Measurements from ENCODE around the gene ULK1.
"Not testable (repeated sequence)": the region's sequence is repeated elsewhere in the genome, so short reads cannot be mapped to it uniquely, and the experiment has no call there.

The ULK1 gene

DNA sequence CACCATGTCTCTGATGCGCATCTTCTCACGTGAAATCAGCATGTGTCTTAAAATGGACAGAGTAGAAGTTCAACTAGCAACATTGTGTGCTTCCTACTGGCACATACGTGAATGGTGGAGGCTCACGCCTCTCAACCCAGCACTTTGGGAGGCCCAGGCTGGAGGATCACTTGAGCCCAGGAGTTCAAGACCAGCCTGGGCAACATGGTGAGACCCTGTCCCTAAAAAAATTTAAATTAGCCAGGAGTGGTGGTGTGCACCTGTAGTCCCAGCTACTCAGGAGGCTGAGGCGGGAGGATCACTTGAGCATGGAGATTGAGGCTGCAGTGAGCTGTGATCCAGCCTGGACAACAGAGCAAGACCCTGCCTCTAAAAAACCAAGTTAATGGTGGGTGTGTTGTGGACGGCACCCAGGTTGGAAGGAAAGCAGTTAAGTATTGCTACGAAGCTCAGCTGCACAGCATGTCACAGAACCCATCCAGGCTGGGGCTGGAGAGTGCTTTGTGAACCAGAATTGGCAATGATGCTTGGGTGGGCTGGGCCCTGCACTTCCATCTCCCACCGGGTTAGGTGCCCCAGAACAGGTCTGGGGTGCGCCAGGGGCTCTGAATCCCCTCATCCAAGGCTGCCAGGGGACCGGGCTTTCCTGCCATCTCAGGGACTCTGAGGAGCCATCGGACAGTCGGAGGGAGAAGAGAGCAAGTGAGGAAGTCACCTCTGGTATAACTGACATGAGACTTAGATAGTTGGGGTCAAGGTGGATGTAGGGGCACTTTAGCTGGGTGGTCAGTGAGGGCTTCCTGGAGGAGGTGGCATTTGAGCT lies 33.0 kb upstream of the ULK1 start:
- no peak for DNase-seq

DNA sequence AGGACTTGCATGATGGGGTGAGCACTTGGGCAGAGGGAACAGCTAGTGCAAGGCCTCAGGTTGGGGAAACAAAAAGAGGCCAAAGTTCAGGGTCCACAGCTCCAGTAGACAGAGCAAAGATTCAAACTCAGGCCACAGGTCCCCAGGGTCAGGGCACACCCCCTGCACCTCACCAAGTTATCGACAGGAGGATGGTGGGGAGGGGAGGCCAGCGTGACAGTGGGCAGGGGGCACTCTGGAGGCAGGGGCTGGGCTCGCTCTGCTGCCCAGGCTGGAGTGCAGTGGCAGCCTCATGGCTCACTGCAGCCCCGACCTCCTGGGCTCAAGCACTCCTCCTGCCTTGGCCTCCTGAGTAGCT lies 32.4 kb upstream of the ULK1 start:
- no peak for DNase-seq

DNA sequence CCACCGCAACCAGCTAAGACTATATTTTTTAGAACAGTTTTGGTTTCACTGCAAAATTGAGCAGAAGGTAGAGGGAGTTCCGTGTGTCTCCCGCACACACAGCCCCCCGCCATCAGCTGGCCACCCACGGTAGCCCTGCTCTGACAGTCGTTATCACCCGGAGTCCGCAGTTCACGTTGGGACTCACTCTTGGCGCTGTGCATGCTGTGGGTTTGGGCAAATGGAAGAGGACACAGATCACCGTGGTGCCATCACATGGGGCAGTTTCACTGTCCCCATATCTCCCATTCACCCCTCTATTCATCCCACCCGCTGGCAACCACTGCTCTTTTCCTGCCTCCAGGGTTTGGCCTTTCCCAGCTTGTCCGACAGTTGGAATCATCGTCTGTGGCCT lies 31.8 kb upstream of the ULK1 start:
- no peak for DNase-seq

DNA sequence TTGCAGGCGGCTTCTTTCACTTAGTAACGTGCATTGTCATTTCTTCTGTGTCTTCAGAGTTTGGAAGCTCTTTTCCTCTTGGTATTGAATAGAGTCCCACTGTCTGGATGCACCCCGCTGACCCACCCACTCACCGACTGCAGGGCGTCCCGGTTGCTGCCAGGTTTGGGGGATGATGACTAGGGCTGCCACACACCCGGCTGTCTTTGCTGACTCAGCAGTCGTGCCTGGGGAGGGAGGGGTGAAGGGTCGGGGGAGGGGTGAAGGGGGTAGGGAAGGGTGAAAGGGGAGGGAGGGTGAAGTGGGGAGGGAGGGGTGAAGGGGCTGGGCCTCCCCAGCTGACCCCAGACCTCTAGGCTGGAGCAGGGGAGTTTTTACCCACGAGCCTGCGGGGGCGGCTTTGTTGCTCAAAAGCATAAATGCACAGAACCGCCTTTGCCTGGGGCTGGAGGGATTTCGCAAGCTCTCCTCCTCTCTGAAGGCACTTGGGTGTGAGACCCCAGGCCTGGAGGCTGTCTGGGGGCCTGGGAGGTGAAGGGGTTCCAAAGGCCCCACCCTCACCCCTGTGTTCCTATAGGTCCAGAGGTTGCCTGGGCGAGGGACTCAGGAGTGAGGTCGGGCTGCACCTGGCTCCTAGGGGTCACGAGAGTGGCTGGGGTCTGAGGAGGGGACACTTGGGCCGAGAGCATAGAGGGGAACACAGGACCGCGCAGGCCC lies 31.3 kb upstream of the ULK1 start:
- DNase-seq, result no peak

DNA sequence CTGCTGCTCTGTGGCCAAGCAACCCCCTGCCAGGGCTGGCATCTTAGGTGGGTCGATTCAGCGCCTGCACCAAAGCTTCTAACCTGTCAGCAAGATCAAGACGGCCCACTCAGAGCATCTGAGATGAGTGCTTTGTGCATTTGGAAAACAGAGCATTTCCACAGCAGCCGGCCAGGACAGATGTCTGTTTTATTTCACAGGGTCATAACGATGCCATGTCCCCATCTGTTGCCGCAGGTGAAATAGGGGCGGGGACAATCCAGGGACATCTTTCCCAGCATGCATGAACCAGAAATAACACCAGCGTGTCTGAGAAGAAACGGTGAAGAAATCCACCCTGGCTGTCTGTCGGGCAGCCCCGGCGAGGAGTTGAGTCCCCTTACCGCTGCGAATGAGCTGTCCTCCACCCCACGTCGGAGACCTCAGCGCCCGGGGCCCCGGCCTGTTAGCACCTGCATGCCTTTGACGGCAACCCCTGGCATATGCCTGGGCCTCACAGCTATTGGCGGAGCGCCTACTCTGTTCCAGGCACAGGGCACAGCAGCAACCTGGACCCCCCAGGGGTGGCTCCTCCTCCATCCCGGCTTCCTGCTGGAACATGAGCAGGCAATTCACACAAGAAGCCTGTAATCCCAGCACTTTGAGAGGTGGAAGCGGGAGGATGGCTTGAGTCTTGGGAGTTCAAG lies 30.6 kb upstream of the ULK1 start:
- DNase-seq, result no peak

DNA sequence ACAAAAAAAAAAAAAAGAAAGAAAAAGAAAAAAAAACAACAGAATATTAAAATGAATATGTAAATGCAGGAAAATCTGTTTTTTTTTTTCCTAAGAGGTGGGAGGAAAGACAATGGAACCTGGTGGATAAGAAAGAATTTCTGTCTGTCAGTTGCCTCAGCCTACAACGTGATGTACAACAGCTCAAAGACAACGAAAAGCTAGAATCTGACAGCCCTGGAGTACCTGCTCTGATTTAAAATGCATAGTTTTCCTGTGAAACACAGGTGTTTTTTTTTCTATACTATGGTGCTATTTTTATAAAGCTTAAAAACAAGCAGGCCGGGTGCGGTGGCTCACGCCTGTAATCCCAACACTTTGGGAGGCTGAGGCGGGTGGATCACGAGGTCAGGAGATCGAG lies 30.0 kb upstream of the ULK1 start:
- peak in 1 of 51 donors; percentile 20 for DNase-seq

DNA sequence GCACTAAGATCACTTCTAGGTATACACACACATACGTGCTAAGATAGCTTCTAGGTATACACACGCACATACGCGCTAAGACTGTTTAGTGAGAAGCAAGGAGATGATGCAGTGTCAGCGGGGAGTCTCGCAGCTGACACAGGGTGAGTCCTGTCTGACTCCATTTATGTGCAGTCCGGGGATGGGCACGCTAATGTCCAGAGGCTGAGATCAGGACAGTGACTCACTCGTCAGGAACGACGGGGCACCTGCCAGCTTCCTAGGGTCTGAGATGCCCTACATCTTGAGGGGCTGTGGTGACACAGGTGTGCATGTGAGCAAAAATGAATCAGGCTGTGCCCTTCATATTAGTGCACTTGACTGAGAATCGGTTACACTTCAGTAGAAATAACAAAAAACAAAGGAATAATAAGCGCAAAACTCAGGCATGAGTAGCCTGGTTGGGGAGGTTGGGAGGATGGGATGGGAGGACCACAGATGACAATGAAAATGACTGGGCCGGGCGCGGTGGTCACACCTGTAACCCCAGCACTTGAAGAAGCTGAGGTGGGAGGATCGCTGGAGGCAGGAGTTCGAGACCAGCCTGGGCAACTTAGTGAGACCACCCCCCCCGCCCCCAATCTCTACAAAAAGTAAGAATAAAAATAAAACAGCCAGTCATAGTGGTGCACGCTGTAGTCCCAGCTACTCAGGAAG lies 29.1 kb upstream of the ULK1 start:
- no peak for DNase-seq

DNA sequence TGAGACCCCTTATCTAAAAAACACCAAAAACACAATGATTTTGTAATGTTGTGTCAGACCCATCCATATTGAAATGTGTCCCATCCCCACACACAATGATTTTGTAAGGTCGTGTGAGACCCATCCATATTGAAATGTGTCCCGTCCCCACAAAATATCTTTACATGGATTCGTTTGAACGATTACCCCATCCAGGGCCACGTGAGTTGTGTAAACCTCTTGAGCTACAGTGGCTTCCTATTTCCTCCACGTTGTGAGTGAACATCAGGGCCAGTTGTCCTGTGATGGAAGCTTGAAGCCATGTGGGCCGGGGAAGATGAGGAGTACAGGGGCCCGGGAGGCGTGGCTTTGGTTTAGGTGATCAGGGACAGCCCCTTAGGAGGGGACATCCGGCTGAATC lies 27.0 kb upstream of the ULK1 start:
- DNase-seq, result no peak

DNA sequence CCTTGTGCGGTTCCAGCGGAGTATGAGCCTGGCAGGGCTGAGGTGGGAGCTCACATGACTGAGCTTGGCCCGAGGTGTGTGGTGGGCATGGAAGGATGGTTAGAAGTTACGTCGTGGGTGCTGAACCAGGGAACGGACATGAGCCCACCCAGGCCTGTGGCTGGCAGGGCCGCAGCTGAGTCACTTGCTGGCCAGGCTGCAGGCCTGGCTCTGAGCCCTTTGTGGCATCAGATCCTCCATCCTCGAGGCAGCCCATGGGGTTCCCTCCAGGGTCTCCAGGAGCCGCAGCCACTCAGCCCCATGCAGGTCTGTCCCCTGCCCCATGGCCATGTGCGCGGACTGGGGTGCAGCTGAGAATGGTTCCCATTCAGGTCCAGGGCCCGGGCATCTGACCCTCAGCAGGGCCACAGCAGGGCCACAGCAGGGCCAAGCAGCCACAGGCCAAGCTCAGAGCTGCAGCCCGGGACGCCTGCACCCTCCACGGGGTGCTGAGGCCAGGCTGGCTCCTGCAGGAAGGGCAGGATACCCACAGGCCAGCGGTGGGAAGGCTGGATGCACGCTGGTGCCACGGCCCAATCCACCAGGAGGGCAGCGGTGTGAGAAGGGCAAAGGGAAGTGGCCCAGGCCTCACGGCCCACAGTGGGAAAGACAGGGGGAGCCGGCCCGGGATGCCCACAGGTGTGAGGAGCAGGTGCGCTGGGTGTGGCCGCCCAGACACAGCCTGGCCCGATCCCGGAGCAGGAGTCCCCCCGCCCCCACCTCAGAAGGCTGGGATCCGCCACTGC lies 26.3 kb upstream of the ULK1 start:
- peak in 3 of 51 donors; percentile 7 to 20 (median 10) for DNase-seq

DNA sequence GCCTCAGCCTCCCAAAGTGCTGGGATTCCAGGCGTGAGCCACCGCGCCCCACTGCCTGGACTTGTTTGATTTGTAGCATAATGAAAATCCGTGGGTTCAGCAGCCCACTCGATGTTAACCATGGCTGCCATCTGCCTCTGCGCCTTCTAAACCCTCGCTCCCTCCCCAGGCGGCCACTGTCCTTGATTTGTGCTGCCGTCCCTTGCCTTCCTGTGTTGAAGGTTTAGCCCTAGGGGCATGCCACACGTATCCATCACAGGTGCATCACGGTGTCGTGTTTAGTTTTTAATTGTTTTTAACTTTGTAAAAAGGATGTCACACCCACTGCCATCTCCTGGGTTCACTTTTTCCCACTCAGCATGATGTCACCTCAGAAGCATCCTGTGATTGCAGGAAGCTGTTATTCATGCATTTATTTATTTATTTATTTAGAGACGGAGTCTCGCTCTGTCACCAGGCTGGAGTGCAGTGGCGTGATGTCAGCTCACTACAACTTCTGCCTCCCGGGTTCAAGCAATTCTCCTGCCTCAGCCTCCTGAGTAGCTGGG lies 24.5 kb upstream of the ULK1 start:
- DNase-seq, result no peak

DNA sequence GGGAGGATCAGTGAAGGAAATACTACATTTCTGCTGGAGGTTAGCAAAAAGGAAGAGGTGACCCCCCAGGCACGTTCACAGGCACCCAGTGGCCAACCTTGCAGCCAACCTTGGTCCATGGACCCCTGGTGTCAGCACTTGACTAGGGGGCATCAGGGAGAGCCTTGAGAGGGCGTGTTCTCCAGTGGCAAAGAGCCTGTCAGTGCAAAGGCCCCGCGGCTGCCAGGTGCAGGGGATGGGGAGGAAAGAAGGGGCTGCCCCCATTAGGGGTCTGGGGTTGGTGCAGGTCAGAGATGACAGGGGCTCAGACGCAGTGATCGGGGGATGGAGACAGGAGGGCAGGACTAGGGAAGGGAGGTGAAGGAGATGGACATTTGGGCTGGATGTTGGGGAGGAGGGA lies 22.7 kb upstream of the ULK1 start:
- DNase-seq, result no peak

DNA sequence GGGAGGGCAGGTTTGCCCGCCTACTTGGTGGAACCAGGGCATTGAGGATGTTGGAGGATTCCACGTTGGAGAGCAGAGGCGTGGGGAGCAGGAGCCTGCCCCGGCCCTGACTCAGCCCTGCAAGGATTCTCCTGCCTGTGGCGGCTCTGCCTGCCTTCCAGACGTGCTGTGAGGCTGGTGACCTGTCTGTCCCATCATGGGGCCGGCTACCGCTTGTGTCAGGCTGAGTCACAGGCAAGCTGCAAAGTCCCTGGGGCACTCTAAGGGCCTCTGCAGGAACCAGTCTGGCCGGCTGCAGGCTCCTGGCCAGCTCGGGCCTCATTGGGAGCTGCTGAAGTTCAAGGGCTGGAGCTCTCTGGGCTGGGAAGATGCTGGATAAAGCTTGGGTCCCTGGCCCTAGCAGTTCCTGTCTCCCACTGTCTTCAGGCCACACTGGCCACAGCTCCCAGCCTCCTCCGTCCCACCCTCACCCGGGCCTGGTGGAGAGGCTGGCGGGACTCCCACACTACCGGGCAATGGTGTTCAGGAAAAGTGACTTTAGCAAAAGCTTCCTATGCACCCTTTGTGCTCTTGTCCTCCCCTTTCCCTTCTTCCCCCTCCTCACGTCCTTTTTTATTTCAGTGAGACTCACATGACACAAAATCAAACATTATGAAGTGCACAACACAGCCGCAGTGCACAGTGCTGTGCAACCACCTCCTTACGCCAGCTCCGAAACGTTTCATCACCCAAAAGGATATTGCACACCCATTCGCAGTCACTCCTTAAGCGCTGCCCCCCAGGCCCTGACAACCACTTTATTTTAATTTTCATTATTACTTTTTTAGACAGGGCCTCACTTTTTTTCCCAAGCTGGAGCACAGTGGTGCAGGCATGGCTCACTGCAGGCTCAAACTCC lies 22.0 kb upstream of the ULK1 start:
- DNase-seq, result no peak

DNA sequence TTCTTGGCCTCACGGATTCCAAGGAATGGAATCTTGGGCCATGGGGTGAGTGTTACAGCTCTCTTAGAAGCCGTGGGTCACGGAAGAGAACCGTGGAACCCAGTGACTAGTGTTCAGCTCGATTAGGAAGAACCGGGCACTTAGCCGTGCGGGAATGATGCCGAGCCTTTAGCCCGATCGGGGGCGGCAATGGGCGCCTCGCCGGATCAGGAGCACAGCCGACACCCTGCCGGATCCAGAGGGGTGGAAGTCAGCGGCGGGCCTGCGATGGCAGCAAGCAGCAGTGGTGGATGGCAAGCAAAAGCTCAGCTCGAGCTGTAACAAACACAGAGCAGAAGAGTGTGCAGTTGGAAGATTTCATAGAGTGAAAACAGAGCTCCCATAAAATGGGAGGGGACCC lies 21.1 kb upstream of the ULK1 start:
- DNase-seq, result no peak

DNA sequence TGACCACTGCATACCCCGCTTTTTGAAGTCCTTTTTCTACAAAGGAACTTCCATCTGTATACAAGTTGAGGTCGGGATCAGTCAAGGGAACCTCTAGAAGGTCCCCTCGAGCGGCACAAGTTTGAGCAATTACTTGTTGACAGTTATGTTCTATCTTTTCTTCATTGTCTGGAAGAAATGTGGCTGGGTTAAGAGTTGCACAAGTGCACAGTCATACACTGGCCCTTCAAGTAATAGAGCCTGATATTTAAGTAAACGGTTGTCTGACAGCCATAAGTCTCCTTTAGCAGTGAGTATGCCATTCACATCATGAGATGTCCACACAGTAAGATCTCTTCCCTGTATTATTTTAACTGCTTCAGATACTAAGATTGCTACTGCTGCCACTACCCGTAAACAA lies 19.4 kb upstream of the ULK1 start:
- not testable (repeated sequence) for DNase-seq

DNA sequence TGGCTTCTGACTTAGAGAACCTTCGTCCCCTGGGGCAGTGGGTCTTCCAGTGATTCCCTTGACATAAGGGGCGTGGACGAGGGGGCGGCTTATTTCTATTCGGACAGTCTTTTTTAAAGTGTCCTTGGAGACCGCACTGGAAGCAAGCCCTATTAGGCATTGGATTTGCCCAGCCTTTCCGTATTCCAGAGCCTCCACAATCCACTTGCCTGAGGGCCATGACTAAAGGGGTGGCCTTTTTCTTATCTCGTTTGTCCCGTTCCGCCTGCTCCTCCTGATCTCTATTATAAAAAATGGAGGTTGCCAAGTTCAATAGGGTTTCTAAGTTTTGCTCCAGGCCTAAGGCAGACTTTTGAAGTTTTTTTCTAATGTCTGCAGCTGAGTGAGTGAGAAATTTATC lies 17.2 kb upstream of the ULK1 start:
- not testable (repeated sequence) for DNase-seq

DNA sequence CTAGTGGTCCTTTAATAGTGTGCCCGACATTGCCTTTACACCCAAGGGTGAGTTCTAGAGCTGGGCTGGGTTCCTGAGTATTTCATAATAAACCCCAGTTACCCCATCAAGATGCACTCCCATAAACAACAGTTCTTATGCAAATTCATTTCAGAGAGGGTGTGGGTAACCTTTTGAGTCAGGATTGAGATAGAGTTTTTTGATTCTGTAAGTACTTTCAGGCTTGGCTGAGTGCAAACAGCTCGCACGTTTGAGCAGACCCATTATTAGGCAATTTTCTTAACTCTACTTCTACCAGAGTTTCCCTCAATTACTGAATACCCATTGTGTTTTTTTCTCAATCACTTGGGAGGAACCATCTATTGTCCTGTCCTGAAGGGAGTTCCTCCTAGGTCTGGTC lies 16.0 kb upstream of the ULK1 start:
- DNase-seq, result not testable (repeated sequence)

DNA sequence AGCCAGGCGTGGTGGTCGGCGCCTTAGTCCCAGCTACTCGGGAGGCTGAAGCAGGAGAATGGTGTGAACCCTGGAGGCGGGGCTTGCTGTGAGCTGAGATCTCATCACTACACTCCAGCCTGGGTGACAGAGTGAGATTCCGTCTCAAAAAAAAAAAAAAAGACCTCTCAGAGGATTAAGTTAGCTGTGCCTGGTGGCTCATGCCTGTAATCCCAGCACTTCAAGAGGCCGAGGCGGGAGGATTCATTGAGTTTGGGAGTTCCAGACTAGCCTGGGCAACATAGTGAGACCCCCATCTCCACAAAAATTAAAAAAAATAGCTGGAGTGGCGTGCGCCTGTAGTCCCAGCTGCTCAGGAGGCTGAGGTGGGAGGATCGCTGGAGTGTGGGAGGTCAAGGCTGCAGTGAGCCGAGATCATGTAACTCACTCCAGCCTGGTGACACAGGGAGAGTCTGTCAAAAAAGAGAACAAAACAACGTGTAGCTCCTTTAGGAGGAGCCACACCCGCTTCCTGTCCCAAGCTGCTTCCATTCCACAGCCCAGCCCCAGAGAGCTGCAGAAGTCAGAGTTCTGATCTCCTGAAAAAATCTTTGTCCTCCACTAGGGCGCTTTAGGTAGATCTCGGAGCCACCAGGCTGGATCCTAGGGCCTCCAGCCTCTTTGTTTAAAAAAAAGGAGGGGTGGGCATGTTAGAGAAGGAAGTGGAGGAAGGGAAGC lies 11.5 kb upstream of the ULK1 start:
- DNase-seq, result no peak

DNA sequence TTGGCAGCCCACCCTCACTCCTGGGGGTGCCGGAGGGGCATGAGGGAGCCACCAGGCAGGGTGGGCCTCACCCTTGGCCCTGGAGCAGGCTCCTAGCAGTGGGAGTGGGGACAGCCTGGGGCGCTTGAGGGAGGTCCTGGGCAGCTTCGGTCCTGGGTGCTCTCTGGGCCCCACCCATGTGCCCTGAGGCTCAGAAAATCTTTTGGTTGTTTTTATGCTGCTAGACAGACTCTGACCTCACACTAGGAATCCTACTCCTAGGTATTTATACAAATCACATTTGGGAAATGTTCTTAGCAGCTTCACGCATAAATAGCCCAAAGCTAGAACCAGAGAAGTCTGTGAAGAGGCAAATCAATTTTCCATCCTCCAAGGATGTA lies 10.9 kb upstream of the ULK1 start:
- DNase-seq, result no peak

DNA sequence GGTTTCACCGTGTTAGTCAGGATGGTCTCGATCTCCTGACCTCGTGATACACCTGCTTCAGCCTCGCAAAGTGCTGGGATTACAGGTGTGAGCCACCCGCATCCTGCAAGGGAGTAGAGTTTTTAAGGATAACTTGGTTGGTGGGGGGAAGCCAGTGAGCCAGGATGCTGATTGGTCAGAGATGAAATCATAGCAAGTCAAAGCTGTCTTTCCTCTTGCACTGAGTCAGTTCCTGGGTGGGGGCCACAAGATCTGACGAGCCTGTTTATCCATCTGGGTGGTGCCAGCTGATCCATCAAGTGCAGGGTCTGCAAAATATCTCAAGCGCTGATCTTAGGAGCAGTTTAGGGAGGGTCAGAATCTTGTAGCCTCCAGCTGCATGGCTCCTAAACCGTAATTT lies 9.3 kb upstream of the ULK1 start:
- DNase-seq, result not testable (repeated sequence)

All from hypothalamus (tissue), 51 donors.